BLaER1 (cell line): ENCODE data around the gene DNAJC7.
A peak's percentile ranks its signal among the peaks of the same experiment; 100 is the strongest.
"Not testable (repeated sequence)": the region's sequence is repeated elsewhere in the genome, so short reads cannot be mapped to it uniquely, and the experiment has no call there.

Source experiments
- H3K27ac ChIP-seq: shearing (Covaris generic); formaldehyde crosslinking; 2 replicates; pipeline ENCODE4 v1.8.1; 2022
- H3K27me3 ChIP-seq: shearing (Covaris generic); formaldehyde crosslinking; 2 replicates; pipeline ENCODE4 v1.8.1; 2022
- H3K36me3 ChIP-seq: shearing (Covaris generic); formaldehyde crosslinking; 2 replicates; pipeline ENCODE4 v1.8.1; 2022
- H3K4me1 ChIP-seq: shearing (Covaris generic); formaldehyde crosslinking; 2 replicates; pipeline ENCODE4 v1.8.1; 2022
- H3K4me2 ChIP-seq: shearing (Covaris generic); formaldehyde crosslinking; 2 replicates; pipeline ENCODE4 v1.8.1; 2022
- H3K4me3 ChIP-seq: shearing (Covaris generic); formaldehyde crosslinking; 2 replicates; pipeline ENCODE4 v1.8.1; 2022
- H3K9ac ChIP-seq: shearing (Covaris generic); formaldehyde crosslinking; 2 replicates; pipeline ENCODE4 v1.8.1; 2022
- H3K9me3 ChIP-seq: shearing (Covaris generic); formaldehyde crosslinking; 2 replicates; pipeline ENCODE4 v1.8.1; 2022
- H4K20me1 ChIP-seq: shearing (Covaris generic); formaldehyde crosslinking; 2 replicates; pipeline ENCODE4 v1.8.1; 2022
- Cebpa-rat ChIP-seq: shearing (Covaris generic); IDR thresholded peaks from 2 replicates; pipeline ENCODE4 v1.8.1; 2022

DNAJC7 gene

DNA sequence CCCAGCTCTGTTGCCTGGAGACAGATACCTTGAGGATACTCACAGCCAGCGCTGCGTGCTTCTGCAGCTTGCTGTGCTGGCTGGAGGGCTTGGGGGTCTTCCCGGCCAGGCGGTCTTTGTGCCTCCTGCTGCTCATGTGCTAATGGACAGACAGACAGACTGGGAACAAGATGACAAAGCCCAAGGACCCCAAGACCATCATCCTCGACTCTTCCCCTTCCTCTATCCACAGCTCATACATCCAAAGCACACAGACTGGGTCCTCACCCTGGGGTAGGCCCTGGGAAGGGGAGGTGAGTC lies 10.3 kb upstream of the DNAJC7 start:
- Histone ChIP-seq H3K9me3 (no peaks in the 10 kb centered on the region), H4K20me1 (no peaks in the 10 kb centered on the region), H3K9ac (no peak overlapping the region), H3K36me3 (peaks cover 25% of the 10 kb centered on the region), H3K27ac (no peak overlapping the region), H3K4me1 (peaks cover 22% of the 10 kb centered on the region), H3K27me3 (no peaks in the 10 kb centered on the region), H3K4me2 (no peak overlapping the region), H3K4me3 (no peak overlapping the region)
- no peak for TF ChIP-seq Cebpa-rat

DNA sequence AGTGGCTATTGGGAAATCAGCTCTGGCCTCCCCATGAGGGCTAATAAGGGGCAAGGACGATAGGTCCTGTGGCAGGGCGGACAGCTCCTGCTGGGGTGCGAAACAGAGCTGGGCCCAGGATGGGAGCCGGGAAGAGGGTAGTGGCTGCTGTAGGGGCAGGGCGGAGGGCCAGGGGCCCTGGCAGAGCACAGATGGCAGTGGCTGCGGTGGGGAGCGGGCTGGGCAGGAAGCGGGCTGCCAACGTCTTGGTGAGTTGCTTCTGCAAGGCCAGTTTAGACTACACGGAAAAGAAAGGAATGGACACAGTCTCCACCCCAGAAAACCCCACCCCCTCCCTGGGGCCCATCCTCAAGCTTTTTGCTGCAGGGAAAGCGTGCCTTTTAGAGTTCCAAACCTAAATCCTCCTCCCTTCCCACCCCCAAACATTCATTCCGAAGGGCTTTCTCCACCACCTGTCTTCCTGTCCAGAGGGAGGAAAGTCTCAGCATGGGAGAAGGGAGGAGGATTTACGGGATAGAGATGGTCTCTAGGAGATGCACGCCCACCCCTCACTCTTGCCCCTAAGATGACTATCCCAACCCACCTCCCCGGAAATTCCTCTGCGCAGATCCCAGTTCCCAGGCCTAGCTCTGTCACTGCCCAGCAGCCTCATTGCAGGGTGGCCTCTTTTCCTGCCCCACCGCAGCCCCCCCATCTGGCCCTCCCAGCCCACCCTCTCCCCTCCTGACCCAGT lies 9.8 kb upstream of the DNAJC7 start:
- no peak overlapping the region for H3K4me3 ChIP-seq
- H3K36me3 ChIP-seq = peaks cover 30% of the 10 kb centered on the region
- no peak overlapping the region for H3K4me2 ChIP-seq
- H3K27me3 ChIP-seq = no peaks in the 10 kb centered on the region
- H3K9ac ChIP-seq = no peak overlapping the region
- no peaks in the 10 kb centered on the region for H4K20me1 ChIP-seq
- H3K4me1 ChIP-seq = peaks cover 22% of the 10 kb centered on the region
- no peak overlapping the region for H3K27ac ChIP-seq
- TF ChIP-seq Cebpa-rat = no peak
- H3K9me3 ChIP-seq = no peaks in the 10 kb centered on the region

DNA sequence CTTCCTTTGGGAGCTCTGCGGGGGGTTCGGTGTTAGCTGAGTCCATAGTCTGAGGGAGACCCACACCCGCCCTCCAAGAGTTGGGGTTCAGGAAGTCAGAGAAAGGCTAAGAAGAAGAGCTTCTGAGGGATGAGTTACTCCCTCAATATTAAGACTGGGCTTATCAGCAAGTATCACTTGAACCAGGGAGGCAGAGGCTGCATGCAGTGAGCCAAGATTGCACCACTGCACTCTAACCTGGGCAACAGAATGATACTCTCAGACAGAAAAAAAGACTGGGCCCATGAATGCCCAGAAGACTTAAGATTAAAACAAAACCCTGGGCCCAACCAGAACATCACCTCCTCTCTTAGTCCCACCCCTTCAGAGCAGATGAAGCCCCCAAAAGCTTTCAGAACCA lies 8.7 kb upstream of the DNAJC7 start:
- H3K9ac ChIP-seq = no peak overlapping the region
- no peaks in the 10 kb centered on the region for H4K20me1 ChIP-seq
- H3K27ac ChIP-seq = no peak overlapping the region
- peaks cover 38% of the 10 kb centered on the region for H3K36me3 ChIP-seq
- no peak overlapping the region for H3K4me3 ChIP-seq
- TF ChIP-seq Cebpa-rat = no peak
- H3K4me1 ChIP-seq = peaks cover 31% of the 10 kb centered on the region
- H3K4me2 ChIP-seq = no peak overlapping the region
- H3K9me3 ChIP-seq = no peaks in the 10 kb centered on the region
- H3K27me3 ChIP-seq = no peaks in the 10 kb centered on the region

DNA sequence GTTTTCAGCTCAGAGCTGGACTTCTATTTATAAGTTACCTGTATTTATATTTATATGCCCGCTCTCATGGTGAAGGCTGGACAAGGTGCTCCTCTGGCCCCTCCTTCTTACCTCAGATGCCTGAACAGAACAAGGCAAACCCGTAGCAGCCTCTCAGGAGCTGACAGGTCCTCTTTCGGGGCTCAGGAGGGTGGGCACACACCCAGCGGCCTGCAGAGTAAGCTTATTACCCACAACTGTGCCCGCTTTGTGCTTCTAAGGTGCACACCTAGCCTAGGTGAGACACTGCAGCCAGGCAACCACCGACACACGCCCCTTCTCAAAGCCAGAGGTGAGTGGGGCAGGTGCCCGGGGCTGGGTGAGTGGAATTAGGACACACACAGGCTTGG lies 7.9 kb upstream of the DNAJC7 start:
- no peaks in the 10 kb centered on the region for H3K9me3 ChIP-seq
- no peak overlapping the region for H3K27ac ChIP-seq
- no peak for TF ChIP-seq Cebpa-rat
- H4K20me1 ChIP-seq = no peaks in the 10 kb centered on the region
- H3K4me1 ChIP-seq = peaks cover 36% of the 10 kb centered on the region
- H3K9ac ChIP-seq = no peak overlapping the region
- no peaks in the 10 kb centered on the region for H3K27me3 ChIP-seq
- H3K4me3 ChIP-seq = no peak overlapping the region
- peaks cover 38% of the 10 kb centered on the region for H3K36me3 ChIP-seq
- H3K4me2 ChIP-seq = peak overlapping the region; percentile 57

DNA sequence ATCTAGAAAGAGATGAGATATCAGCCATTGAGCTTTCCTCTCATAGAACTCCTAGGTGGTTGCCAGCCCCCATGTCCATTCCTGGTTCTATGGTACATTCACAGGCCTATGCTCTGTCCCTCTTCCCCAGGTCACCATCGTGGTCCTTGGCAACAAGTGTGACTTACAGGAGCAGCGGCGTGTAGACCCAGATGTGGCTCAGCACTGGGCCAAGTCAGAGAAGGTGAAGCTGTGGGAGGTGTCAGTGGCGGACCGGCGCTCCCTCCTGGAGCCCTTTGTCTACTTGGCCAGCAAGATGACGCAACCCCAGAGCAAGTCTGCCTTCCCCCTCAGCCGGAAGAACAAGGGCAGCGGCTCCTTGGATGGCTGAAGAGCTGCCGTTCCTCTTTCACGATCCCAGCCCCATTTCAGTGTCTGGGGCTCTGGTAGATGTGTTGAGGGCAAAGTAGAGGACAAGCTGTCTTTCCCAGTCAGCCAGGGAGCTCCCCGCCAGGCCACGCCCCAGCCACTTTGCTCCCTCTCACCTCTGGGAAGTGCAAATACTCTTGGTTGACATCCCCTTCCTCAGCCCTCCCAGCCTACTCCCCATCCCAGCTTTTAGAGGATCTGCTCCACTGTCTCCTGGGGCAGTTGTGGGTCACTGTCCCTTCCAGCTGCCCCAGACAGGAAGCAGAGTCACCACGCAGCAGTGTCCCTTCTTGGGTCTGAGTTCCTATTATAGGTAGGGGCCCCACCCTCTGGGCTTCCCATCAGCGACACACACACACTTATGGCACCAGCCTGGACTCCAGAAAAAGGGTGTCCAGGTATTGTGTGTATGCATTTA lies 6.5 kb upstream of the DNAJC7 start:
- H3K9ac ChIP-seq = 0 out of 2 replicates have a peak overlapping the region, but pooled peaks have one; percentile 28
- H3K4me2 ChIP-seq = peak overlapping the region; percentile 57
- peak overlapping the region; percentile 69; the same call in 1 of the 2 replicates for H3K27ac ChIP-seq

DNA sequence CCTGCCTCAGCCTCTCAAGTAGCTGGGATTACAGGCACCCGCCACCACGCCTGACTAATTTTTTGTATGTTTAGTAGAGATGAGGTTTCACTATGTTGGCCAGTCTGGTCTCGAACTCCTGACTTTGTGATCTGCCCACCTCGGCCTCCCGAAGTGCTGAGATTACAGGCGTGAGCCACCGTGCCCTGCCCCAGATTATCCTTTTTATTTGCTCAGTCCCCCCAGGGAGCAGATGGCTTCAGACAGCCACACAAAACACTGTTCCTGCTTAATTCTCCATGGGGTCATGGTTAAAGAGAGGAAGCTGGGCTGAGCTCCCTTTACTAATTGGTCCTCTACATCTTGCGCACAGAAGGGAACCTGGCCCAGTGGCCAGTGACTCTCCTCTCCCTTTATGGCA lies 3.6 kb upstream of the DNAJC7 start:
- not testable (repeated sequence) for H3K9me3 ChIP-seq, H4K20me1 ChIP-seq, H3K27me3 ChIP-seq
- Histone ChIP-seq H3K4me1 (peaks cover 48% of the 10 kb centered on the region), H3K4me3 (peak overlapping the region; percentile 95), H3K9ac (peak overlapping the region; percentile 93), H3K36me3 (peaks cover 38% of the 10 kb centered on the region), H3K27ac (peak overlapping the region; percentile 90), H3K4me2 (peak overlapping the region; percentile 97)

More for the DNA sequence above, 6.5 kb upstream of the DNAJC7 start:
- H3K36me3 ChIP-seq = peaks cover 38% of the 10 kb centered on the region
- H3K9me3 ChIP-seq = no peaks in the 10 kb centered on the region
- no peak overlapping the region for H3K4me3 ChIP-seq
- peaks cover 36% of the 10 kb centered on the region for H3K4me1 ChIP-seq
- no peaks in the 10 kb centered on the region for H3K27me3 ChIP-seq
- no peak for TF ChIP-seq Cebpa-rat
- no peaks in the 10 kb centered on the region for H4K20me1 ChIP-seq

DNA sequence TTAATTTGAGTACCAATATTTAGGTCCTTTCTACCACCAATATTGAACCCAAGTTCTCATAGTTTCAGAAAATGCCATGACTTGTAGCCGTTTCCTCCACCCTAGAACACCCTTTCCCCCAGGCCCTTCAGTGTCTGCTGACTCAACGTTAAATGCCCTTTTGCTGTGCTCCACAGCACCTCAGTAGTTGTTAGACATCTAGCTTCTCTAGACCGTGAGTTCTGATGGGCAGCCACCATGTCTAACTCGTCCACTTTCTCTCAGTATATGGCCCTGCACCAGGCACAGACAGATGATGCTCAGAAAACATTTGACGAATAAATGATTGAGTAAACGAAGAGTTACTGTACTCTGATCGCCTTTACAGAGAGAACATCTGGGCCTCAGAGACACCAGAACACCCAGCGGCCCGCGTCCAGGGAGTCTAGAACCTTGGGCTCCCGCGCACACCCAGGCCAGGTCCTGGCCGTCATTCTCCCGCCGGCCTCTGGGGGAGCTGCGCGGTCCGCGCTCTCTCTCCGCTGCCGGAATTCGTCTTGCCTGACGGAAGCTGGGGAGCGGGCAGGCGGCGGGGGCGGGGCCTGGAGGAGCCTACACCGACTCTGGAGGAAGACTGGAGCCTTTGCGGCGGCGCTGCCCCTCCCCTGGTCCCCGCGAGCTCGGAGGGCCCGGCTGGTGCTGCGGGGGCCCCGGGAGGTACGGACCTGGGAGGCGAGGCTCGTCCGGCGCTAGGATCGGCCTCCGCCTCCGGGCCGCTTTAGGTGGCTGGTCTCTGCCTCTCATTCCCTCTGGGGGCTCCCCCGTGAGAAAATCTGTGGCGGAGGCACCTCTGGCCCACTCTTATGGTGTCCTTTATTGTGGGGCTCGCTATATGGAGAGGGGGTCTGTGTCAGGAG lies 2.5 kb upstream of the DNAJC7 start, which contains the start of gene NKIRAS2:
Gene NKIRAS2, plus strand, starts transcription at position 582 of the 896 bp plus-strand sequence. CDS start 1,488 bp downstream, outside the sequence.
- Histone ChIP-seq H3K4me2 (peak within 1 kb of the TSS; percentile 97), H3K4me1 (peaks cover 53% of the 10 kb centered on the region), H3K27ac (peak within 1 kb of the TSS; percentile 90), H3K4me3 (peak within 1 kb of the TSS; percentile 95), H3K9ac (peak within 1 kb of the TSS; percentile 93), H3K36me3 (peaks cover 32% of the 10 kb centered on the region), H4K20me1 (peaks cover 6% of the 10 kb centered on the region; the same call in 1 of the 2 replicates), H3K9me3 (no peaks in the 10 kb centered on the region), H3K27me3 (no peaks in the 10 kb centered on the region)
- no peak for TF ChIP-seq Cebpa-rat

DNA sequence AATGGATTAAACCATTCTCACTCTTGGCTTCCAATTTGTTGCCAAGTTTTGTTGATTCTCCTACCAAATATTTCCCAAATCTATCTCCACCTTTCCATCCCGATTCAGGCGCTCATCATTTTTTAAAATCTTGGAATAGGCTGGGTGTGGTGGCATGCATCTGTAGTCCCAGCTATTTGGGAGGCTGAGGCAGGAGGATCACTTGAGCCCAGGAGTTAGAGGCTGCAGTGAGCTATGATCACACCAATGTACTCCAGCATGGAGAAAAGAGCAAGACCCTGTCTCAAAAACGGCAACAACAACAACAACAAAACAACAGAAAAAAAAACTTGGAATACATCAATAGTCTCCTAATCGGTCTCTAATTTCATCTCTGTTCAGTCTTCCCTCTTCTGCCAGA lies 1.7 kb upstream of the DNAJC7 start:
- Histone ChIP-seq H3K36me3 (peaks cover 27% of the 10 kb centered on the region), H3K4me2 (no peak overlapping the region), H3K9ac (no peak overlapping the region), H3K27me3 (no peaks in the 10 kb centered on the region), H3K4me3 (no peak overlapping the region), H3K9me3 (no peaks in the 10 kb centered on the region), H3K27ac (no peak overlapping the region), H4K20me1 (peaks cover 14% of the 10 kb centered on the region; the same call in 1 of the 2 replicates), H3K4me1 (peaks cover 47% of the 10 kb centered on the region)
- TF ChIP-seq Cebpa-rat = no peak

DNA sequence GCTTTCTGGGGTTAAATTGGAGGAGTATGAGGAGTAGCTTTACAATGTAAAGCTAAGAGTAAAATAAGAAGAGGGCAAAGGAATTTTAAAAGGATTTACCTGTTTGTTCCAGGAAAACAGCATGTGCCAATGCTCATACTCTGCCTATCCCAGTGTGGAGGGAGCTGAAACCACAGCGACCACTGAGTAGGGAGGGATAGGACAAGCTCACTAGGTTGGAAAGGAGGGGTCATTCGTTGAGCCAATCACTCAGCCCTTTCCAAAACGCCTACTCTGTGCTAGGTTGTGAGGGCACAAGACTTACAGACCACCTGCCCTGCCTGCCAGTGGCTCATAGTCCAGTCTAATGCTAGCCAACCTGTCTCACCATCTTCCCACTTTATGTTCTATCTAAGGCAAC lies 1.1 kb upstream of the DNAJC7 start:
- H3K27me3 ChIP-seq = no peaks in the 10 kb centered on the region
- no peak overlapping the region for H3K27ac ChIP-seq
- no peak for TF ChIP-seq Cebpa-rat
- H4K20me1 ChIP-seq = peaks cover 21% of the 10 kb centered on the region
- H3K36me3 ChIP-seq = peaks cover 22% of the 10 kb centered on the region
- peaks cover 44% of the 10 kb centered on the region for H3K4me1 ChIP-seq
- peak overlapping the region; percentile 82 for H3K4me2 ChIP-seq
- no peak overlapping the region for H3K9ac ChIP-seq
- H3K4me3 ChIP-seq = peak overlapping the region; percentile 94; the same call in 1 of the 2 replicates
- H3K9me3 ChIP-seq = no peaks in the 10 kb centered on the region
